CD14-positive monocyte (primary cell): ENCODE results near the gene SRD5A1. TPM values are rescaled to one million over a fixed set of nuclear protein-coding genes. Genes with fewer than 3 reads are reported as not detected.

ENCODE experiments used
- DNase-seq, 3 donors: peaks; one replicate each; pipeline ENCODE4 v3.0.0-alpha.2; 2011 to 2022
- H2AFZ ChIP-seq: 2 replicates; pipeline ENCODE4 v1.6.0; 2012; ENCODE audit warnings: mild to moderate bottlenecking, low read depth, low read length, inconsistent platforms; ENCODE audit not compliant: insufficient read depth, poor library complexity, severe bottlenecking
- H3K27ac ChIP-seq, 2 donors: 1 replicate in 1 of 2; 2 replicates in 1 of 2; pipeline ENCODE4 v1.5.1; 2012 to 2013; ENCODE audit warnings: low read length in 2 of 2, control low read depth in 1 of 2, inconsistent platforms in 1 of 2, low read depth in 1 of 2, mild to moderate bottlenecking in 1 of 2
- H3K27me3 ChIP-seq, 2 donors: one replicate each; pipeline versions ENCODE4 v1.6.0 to v1.6.1; 2011 to 2013; ENCODE audit warnings: low read length in 2 of 2; ENCODE audit not compliant: control insufficient read depth in 2 of 2, insufficient read depth in 2 of 2
- H3K36me3 ChIP-seq, 2 donors: replicated peaks in 1 of 2; 1 replicate in 1 of 2; 2 replicates in 1 of 2; pipeline versions ENCODE4 v1.5.1 to v1.6.1; 2012 to 2013; ENCODE audit warnings: low read length in 2 of 2, control low read depth in 1 of 2, inconsistent platforms in 1 of 2, mild to moderate bottlenecking in 1 of 2; ENCODE audit not compliant: insufficient read depth in 2 of 2, control insufficient read depth in 1 of 2
- H3K4me1 ChIP-seq, 2 donors: 1 replicate in 1 of 2; 2 replicates in 1 of 2; pipeline versions ENCODE4 v1.5.1 to v1.6.1; 2012 to 2013; ENCODE audit warnings: low read length in 2 of 2, control low read depth in 1 of 2, inconsistent platforms in 1 of 2, mild to moderate bottlenecking in 1 of 2, moderate library complexity in 1 of 2; ENCODE audit not compliant: insufficient read depth in 2 of 2, control insufficient read depth in 1 of 2
- H3K4me2 ChIP-seq: replicated peaks from 2 replicates; pipeline ENCODE3; 2012; ENCODE audit warnings: low read length, moderate library complexity, mild to moderate bottlenecking; ENCODE audit not compliant: poor library complexity, severe bottlenecking; ENCODE audit errors: extremely low read depth
- H3K4me3 ChIP-seq, 3 experiments: fragments of 200-600 bp in 1 of 3; sonication (generic) in 1 of 3; replicated peaks in 1 of 3; 1 replicate in 2 of 3; 2 replicates in 1 of 3; pipeline ENCODE4 v1.5.1; 2011 to 2013; ENCODE audit warnings: low read length in 3 of 3, mild to moderate bottlenecking in 3 of 3, control low read depth in 2 of 3, low read depth in 2 of 3, inconsistent platforms in 1 of 3, moderate library complexity in 1 of 3
- H3K79me2 ChIP-seq: 2 replicates; pipeline ENCODE4 v1.6.0; 2012; ENCODE audit warnings: mild to moderate bottlenecking, control low read depth, inconsistent platforms, low read length, moderate library complexity; ENCODE audit not compliant: insufficient read depth
- H3K9ac ChIP-seq: 2 replicates; pipeline ENCODE4 v1.6.0; 2017; ENCODE audit warnings: low read length, mild to moderate bottlenecking; ENCODE audit not compliant: insufficient read depth, poor library complexity, severe bottlenecking
- H3K9me3 ChIP-seq, 2 donors: replicated peaks in 1 of 2; 1 replicate in 1 of 2; 2 replicates in 1 of 2; pipeline versions ENCODE4 v1.5.1 to v1.6.1; 2012 to 2013; ENCODE audit warnings: low read length in 2 of 2, control low read depth in 1 of 2; ENCODE audit not compliant: control insufficient read depth in 1 of 2, insufficient read depth in 1 of 2
- H4K20me1 ChIP-seq: 2 replicates; pipeline ENCODE4 v1.6.0; 2012; ENCODE audit warnings: mild to moderate bottlenecking, low read length, control low read depth, moderate library complexity; ENCODE audit not compliant: insufficient read depth
- H3K27ac Mint-ChIP-seq, 7 donors: one replicate each; pipeline ENCODE4 v1.8.0; 2020; ENCODE audit warnings: mild to moderate bottlenecking in 7 of 7, mixed read lengths in 7 of 7, moderate library complexity in 6 of 7, inconsistent platforms in 2 of 7
- H3K27me3 Mint-ChIP-seq, 3 donors: one replicate each; pipeline ENCODE4 v1.8.0; 2021 to 2022; ENCODE audit warnings: low read depth in 3 of 3, mild to moderate bottlenecking in 3 of 3, mixed read lengths in 3 of 3, moderate library complexity in 3 of 3, inconsistent platforms in 1 of 3
- H3K36me3 Mint-ChIP-seq, 2 donors: one replicate each; pipeline ENCODE4 v1.8.0; 2020; ENCODE audit warnings: mixed read lengths in 2 of 2, inconsistent platforms in 1 of 2, mild to moderate bottlenecking in 1 of 2
- H3K4me1 Mint-ChIP-seq: one replicate; pipeline ENCODE4 v1.8.0; 2020; ENCODE audit warnings: mild to moderate bottlenecking, mixed read lengths
- H3K4me3 Mint-ChIP-seq, 2 donors: one replicate each; pipeline ENCODE4 v1.8.0; 2020; ENCODE audit warnings: mild to moderate bottlenecking in 2 of 2, mixed read lengths in 2 of 2, moderate library complexity in 1 of 2
- H3K9me3 Mint-ChIP-seq, 7 donors: one replicate each; pipeline ENCODE4 v1.8.0; 2020 to 2022; ENCODE audit warnings: mixed read lengths in 7 of 7, mild to moderate bottlenecking in 6 of 7, moderate library complexity in 6 of 7, inconsistent platforms in 2 of 7
- WGBS: methylation state at CpG from one replicate; pipeline ENCODE4 v1.1.5; 2013; ENCODE audit warnings: missing lambda C conversion rate; ENCODE audit not compliant: insufficient coverage; 5-methylcytosine and 5-hydroxymethylcytosine counted together
- intact Hi-C, 2 donors: fragments of 100-400 bp; cut with micrococcal nuclease; formaldehyde crosslinking; loops; one replicate each; pipeline versions ENCODE4 v1.15.0 to v1.15.1; 2023
- polyA minus RNA-seq: library from RNA; depleted of rRNA, polyadenylated mRNA; stranded (reverse); fragments of >200 nt; gene quantifications from 2 replicates; pipeline ENCODE4 v1.2.3, GENCODE V29; 2012
- polyA plus RNA-seq, 3 donors: library from polyadenylated mRNA; depleted of rRNA in 1 of 3; unstranded in 2 of 3; stranded (reverse) in 1 of 3; fragments of 300-500 nt in 2 of 3; fragments of >200 nt in 1 of 3; fragmentation: Illumina TruSeq in 2 of 3; gene quantifications; 1 replicate in 2 of 3; 2 replicates in 1 of 3; pipeline ENCODE4 v1.2.3, GENCODE V29; 2012 to 2021
- total RNA-seq, 12 experiments: library from RNA in 1 of 12; stranded (reverse) in 1 of 12; fragments of 120-200 nt in 1 of 12; gene quantifications; one replicate each; pipeline ENCODE4 v1.2.4 and lab custom pipeline; 2013 to 2026; ENCODE audit warnings: mixed read lengths in 6 of 12, inconsistent platforms in 1 of 12
- TF ChIP-seq, protein P1 (sequence below): fragments of 200-600 bp; IDR thresholded peaks from one replicate; pipeline ENCODE4 v1.8.0; 2022; ENCODE audit warnings: antibody characterized with exemption, mild to moderate bottlenecking

Gene SRD5A1, protein sequence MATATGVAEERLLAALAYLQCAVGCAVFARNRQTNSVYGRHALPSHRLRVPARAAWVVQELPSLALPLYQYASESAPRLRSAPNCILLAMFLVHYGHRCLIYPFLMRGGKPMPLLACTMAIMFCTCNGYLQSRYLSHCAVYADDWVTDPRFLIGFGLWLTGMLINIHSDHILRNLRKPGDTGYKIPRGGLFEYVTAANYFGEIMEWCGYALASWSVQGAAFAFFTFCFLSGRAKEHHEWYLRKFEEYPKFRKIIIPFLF
- total RNA-seq (2013) = 28.4 TPM
- 10 to 100 TPM; 21.2 to 34.7 (median 26.0) TPM for polyA plus RNA-seq
- 24.1 and 41.1 TPM in 2 replicates for polyA minus RNA-seq
- 24.9 to 56.5 (median 38.5) reads per million in 11 experiments for total RNA-seq (lab: John Stamatoyannopoulos, UW)

DNA sequence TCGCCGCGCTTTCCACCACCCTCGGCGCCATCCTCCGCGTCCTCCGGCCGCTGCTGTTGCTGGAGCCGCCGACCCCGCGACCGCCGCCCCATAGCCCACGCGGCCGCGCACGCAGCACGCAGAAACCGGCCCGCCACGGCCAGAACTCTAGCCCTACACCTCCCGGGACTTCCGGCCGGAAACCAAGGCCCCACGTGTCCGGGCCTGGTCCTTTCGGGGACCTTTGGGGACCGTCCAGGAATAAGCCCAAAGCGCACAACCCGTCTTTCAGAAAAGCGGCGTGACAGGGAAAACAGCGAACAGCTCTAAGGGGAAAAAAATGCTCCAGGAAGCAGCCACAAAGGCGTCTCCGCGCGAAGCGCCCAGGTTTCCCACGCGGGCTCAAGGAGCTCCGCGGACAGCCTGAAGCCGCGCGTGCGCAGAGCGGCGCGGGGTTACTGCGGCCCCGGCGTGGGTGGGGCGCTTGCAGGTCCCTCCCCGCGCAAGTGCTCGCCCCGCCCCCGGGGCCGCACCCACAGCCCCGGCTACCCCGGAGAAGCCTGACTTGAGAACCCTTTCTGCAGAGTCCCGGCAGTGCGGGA, at the start of gene SRD5A1, which contains the start of gene NSUN2:
Gene SRD5A1 (plus strand): TSS at position 553 of the 581 bp plus-strand sequence. CDS start 137 bp downstream, outside the sequence.
Gene NSUN2 (minus strand): TSS at position 157 of the 581 bp plus-strand sequence. CDS start 65 bp downstream, at position 92.
- Histone ChIP-seq H3K4me3 (peak within 1 kb of the TSS; percentile 84 to 94 (median 84)), H3K79me2 (peaks cover 91% of the 10 kb centered on the region), H3K9ac (peak within 1 kb of the TSS; percentile 90), H3K36me3 (peaks cover 30 to 56% of the 10 kb centered on the region in 2 donors), H3K27me3 (no peaks in the 10 kb centered on the region), H3K9me3 (no peaks in the 10 kb centered on the region), H3K27ac (peak within 1 kb of the TSS; percentile 89 to 94), H3K4me1 (peaks cover 27 to 41% of the 10 kb centered on the region in 2 donors), H3K4me2 (peak within 1 kb of the TSS; percentile 95), H4K20me1 (peaks cover 85% of the 10 kb centered on the region), H2AFZ (peak within 1 kb of the TSS; percentile 88)
- Mint-ChIP-seq H3K36me3 (peaks cover 52 to 53% of the 10 kb centered on the region in 2 donors), H3K4me3 (peak within 1 kb of the TSS; percentile 86 to 98), H3K27ac (peak within 1 kb of the TSS; percentile 96 to 99 (median 99)), H3K9me3 (no peaks in the 10 kb centered on the region), H3K27me3 (peaks cover 1 to 8% (median 1%) of the 10 kb centered on the region in 3 donors), H3K4me1 (peaks cover 54% of the 10 kb centered on the region)
- intact Hi-C loops = loop anchor here (2.0 to 10.0 kb wide), 5 partner anchors 80 to 1232 kb away; partner anchors contain the start of genes ICE1 (in 2 of the 2), TENT4A (in 2 of the 2), FASTKD3 (in 1 of the 2) and MTRR (in 1 of the 2)
- WGBS = under 1% methylated on average over 66 of the region's 66 CpGs
- TF ChIP-seq, protein P1, sequence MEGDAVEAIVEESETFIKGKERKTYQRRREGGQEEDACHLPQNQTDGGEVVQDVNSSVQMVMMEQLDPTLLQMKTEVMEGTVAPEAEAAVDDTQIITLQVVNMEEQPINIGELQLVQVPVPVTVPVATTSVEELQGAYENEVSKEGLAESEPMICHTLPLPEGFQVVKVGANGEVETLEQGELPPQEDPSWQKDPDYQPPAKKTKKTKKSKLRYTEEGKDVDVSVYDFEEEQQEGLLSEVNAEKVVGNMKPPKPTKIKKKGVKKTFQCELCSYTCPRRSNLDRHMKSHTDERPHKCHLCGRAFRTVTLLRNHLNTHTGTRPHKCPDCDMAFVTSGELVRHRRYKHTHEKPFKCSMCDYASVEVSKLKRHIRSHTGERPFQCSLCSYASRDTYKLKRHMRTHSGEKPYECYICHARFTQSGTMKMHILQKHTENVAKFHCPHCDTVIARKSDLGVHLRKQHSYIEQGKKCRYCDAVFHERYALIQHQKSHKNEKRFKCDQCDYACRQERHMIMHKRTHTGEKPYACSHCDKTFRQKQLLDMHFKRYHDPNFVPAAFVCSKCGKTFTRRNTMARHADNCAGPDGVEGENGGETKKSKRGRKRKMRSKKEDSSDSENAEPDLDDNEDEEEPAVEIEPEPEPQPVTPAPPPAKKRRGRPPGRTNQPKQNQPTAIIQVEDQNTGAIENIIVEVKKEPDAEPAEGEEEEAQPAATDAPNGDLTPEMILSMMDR = no peak
- peak; percentile 87 to 93 (median 90) for DNase-seq

DNA sequence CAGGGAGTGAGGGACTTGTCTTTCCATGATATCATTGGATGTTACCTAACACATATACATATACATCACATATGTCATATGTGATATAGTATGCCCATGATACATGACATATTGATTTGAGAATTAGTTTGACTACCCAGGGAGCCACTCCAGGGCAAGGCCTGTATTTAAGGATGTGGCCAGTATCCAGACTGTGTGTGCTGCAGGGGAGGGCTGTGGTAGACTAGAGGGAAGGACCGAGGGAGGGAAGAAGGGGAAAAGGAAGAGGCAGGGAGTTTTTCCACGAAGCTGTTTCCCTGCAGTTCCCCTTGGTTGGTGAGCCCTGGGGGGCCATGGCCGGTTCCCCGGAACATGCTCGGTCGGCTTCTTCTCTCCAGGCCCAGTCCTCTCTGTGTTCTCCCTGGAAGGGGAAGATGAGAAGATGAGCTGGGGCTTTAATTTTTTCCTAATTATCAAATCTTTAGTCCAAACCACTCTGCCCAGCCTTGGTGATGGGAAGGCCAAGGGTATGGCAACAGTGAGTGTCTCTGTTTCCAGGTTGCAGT, 49.1 kb upstream of the SRD5A1 start:
- Mint-ChIP-seq H3K36me3 (no peaks in the 10 kb centered on the region), H3K27me3 (peaks cover 46 to 68% (median 53%) of the 10 kb centered on the region in 3 donors), H3K27ac (no peak overlapping the region), H3K9me3 (peaks cover 0 to 6% (median 1%) of the 10 kb centered on the region in 7 donors), H3K4me1 (no peaks in the 10 kb centered on the region), H3K4me3 (peak overlapping the region in 1 of 2 donors; percentile 66)
- WGBS = 20% methylated on average over 2 of the region's 6 CpGs
- no peak overlapping the region for H3K27ac ChIP-seq
- TF ChIP-seq, protein P1 = no peak
- no peak overlapping the region for H3K9ac ChIP-seq
- no peaks in the 10 kb centered on the region for H3K4me1 ChIP-seq
- DNase-seq = no peak
- H3K79me2 ChIP-seq = no peaks in the 10 kb centered on the region
- no peaks in the 10 kb centered on the region for H4K20me1 ChIP-seq
- peaks cover 20 to 49% of the 10 kb centered on the region in 2 donors for H3K27me3 ChIP-seq
- no peaks in the 10 kb centered on the region for H3K9me3 ChIP-seq
- no peak overlapping the region for H2AFZ ChIP-seq
- intact Hi-C loops = no loop called here
- no peaks in the 10 kb centered on the region for H3K36me3 ChIP-seq
- no peak overlapping the region for H3K4me2 ChIP-seq
- H3K4me3 ChIP-seq = no peak overlapping the region
